ENCODE data around the gene GALNT10. TPM values are rescaled to one million over a fixed set of nuclear protein-coding genes. Genes with fewer than 3 reads are reported as not detected.

Gene GALNT10
- total and polyA plus RNA-seq, 9 of the 15 experiments (the other 6 are each of a cell fraction or from before 2014, with no cell fraction given) = 4.6 to 37.1 (median 13.3) TPM

- TF ChIP-seq USF2 (CRISPR knock-in tag; IDR thresholded peaks at IDR 0.05) (no peak), GTF2B (IDR thresholded peaks at IDR 0.05; ENCODE audit: extremely low read depth, insufficient read length) (no peak), ZFP36 (IDR thresholded peaks at IDR 0.05; ENCODE audit: low read depth, low read length, partially characterized antibody) (no peak), CBFB (CRISPR knock-in tag; IDR thresholded peaks at IDR 0.05) (peak; percentile 63; the same call in 1 of the 2 replicates), CXXC5 (CRISPR knock-in tag; IDR thresholded peaks at IDR 0.05) (0 out of 2 replicates have a peak, but pooled peaks have one; percentile 16), ZBTB26 (CRISPR knock-in tag; IDR thresholded peaks at IDR 0.05) (no peak), ZNF324 (CRISPR knock-in tag; IDR thresholded peaks at IDR 0.05) (no peak), ZNF175 (CRISPR knock-in tag; IDR thresholded peaks at IDR 0.05; ENCODE audit: low read depth) (0 out of 2 replicates have a peak, but pooled peaks have one; percentile 3), ZNF318 (IDR thresholded peaks at IDR 0.05; ENCODE audit: borderline replicate concordance in 1 of 2, low read depth in 1 of 2) (no peak), TEAD2 (tag; IDR thresholded peaks at IDR 0.05) (no peak), HMBOX1 (IDR thresholded peaks at IDR 0.05) (no peak), ZNF354B (CRISPR knock-in tag; IDR thresholded peaks at IDR 0.05) (no peak), CEBPB (tag; IDR thresholded peaks at IDR 0.05) (no peak)
Measured at GRCh38 chr5:154197801-154198491, 7.4 kb downstream of the GALNT10 start (continued).

Measured in K562 (cell line).